Gastrocnemius medialis (tissue), 4 donors: Measurements from ENCODE around the gene PTMS.

Experiments
- CTCF ChIP-seq, 5 experiments: fragments of 450-650 bp in 3 of 5; fragments of 200-600 bp in 2 of 5; sonication (generic) in 2 of 5; IDR thresholded peaks in 4 of 5; conservative IDR thresholded peaks in 1 of 5; 1 replicate in 4 of 5; 2 replicates in 1 of 5; pipeline ENCODE4 v1.5.1; 2016 to 2019; ENCODE audit warnings: antibody characterized with exemption in 5 of 5, mild to moderate bottlenecking in 3 of 5, moderate library complexity in 3 of 5
- POLR2A ChIP-seq, 2 donors: fragments of 450-650 bp; IDR thresholded peaks; one replicate each; pipeline ENCODE4 v1.6.1; 2017; ENCODE audit warnings: antibody characterized with exemption in 2 of 2, mild to moderate bottlenecking in 2 of 2, moderate library complexity in 2 of 2

GRCh38 chr12:6759741-6760140, 6.4 kb upstream of the PTMS start:
- no peak for TF ChIP-seq POLR2A (IDR thresholded peaks at IDR 0.05)
- TF ChIP-seq CTCF (IDR thresholded peaks at IDR 0.05 in 4 of 5, conservative IDR thresholded peaks at IDR 0.05 in 1 of 5): no peak
